B cell (primary cell): Measurements from ENCODE around the gene USH2A.

Experiments
- CTCF ChIP-seq: fragments of 200-600 bp; IDR thresholded peaks from one replicate; pipeline ENCODE4 v1.8.0; 2022; ENCODE audit warnings: antibody characterized with exemption, mild to moderate bottlenecking
- EZH2 ChIP-seq: IDR thresholded peaks from 2 replicates; pipeline ENCODE4 v1.6.1; 2012; ENCODE audit warnings: borderline replicate concordance, low read depth, mild to moderate bottlenecking, moderate library complexity, low read length; ENCODE audit not compliant: insufficient read depth, poor library complexity, severe bottlenecking

GRCh38 chr1:215583185-215583749 is 840.0 kb downstream of the USH2A start:
- TF ChIP-seq CTCF (no peak), EZH2 (no peak)
